ENCODE measurements around the gene CHST5. TPM values are rescaled to one million over a fixed set of nuclear protein-coding genes. Genes with fewer than 3 reads are reported as not detected.
"Not testable (repeated sequence)": the region's sequence is repeated elsewhere in the genome, so short reads cannot be mapped to it uniquely, and the experiment has no call there.

CHST5 gene
- total and polyA plus RNA-seq, 2 of the 8 experiments (the other 6 are each of a cell fraction or from before 2014, with no cell fraction given): 0.13 to 0.23 TPM

GRCh38 chr16:75545879-75546278 lies 10.0 kb upstream of the CHST5 start:
- not testable (repeated sequence) for H2BK12ac ChIP-seq (ENCODE audit: low read depth, low read length); H3K4me3 ChIP-seq (ENCODE audit: extremely low read depth in 1 of 4, insufficient read depth in 2 of 4, low read depth in 3 of 4, low read length in 4 of 4); H4K91ac ChIP-seq (replicated peaks; ENCODE audit: insufficient read length, low read length); H4K5ac ChIP-seq (ENCODE audit: insufficient read length, low read depth, low read length); H3K14ac ChIP-seq (ENCODE audit: insufficient read length); H3K36me3 ChIP-seq (ENCODE audit: control insufficient read depth in 2 of 4, insufficient read depth in 4 of 4, low read length in 3 of 4); DNase-seq (ENCODE audit: low read depth in 1 of 2, low spot score in 2 of 2); H3K23ac ChIP-seq (ENCODE audit: insufficient read length); H4K20me1 ChIP-seq (replicated peaks in 1 of 2; ENCODE audit: control insufficient read depth in 1 of 2, insufficient read depth in 2 of 2, low read length in 2 of 2); H3K23me2 ChIP-seq (ENCODE audit: low read depth, low read length); H3K79me1 ChIP-seq (ENCODE audit: low read depth, low read length); H3K4me1 ChIP-seq (replicated peaks in 1 of 4; ENCODE audit: control insufficient read depth in 3 of 4, insufficient read depth in 4 of 4, low read length in 3 of 4); H3K18ac ChIP-seq (ENCODE audit: extremely low read depth, low read length); H3K4me2 ChIP-seq (ENCODE audit: insufficient read depth in 1 of 2, low read depth in 2 of 2, low read length in 2 of 2); H2BK5ac ChIP-seq (ENCODE audit: low read depth, low read length); FAIRE-seq; H2BK20ac ChIP-seq (ENCODE audit: low read length); H3K27ac ChIP-seq (ENCODE audit: low read depth, low read length); H3K4ac ChIP-seq (replicated peaks; ENCODE audit: insufficient read length, low read depth, low read length); H3K79me2 ChIP-seq (ENCODE audit: control insufficient read depth in 1 of 2, insufficient read depth in 2 of 2, low read length in 2 of 2); H2BK120ac ChIP-seq (replicated peaks; ENCODE audit: low read depth, low read length); H3K9ac ChIP-seq (replicated peaks in 1 of 4; ENCODE audit: extremely low read depth in 1 of 4, low read depth in 3 of 4, low read length in 3 of 4); H2BK15ac ChIP-seq (ENCODE audit: low read length); H2AK5ac ChIP-seq (ENCODE audit: low read depth, low read length); H3K56ac ChIP-seq (replicated peaks; ENCODE audit: insufficient read length, low read depth, low read length); H3K27me3 ChIP-seq (replicated peaks in 1 of 4; ENCODE audit: control insufficient read depth in 3 of 4, extremely low read depth in 1 of 4, insufficient read depth in 3 of 4, low read length in 3 of 4); H4K8ac ChIP-seq (ENCODE audit: extremely low read depth, insufficient read depth, low read length); H3K9me3 ChIP-seq (ENCODE audit: insufficient read depth in 2 of 2, low read depth in 1 of 2, low read length in 1 of 2); H2AFZ ChIP-seq (ENCODE audit: low read length)
- ChIA-PET CTCF (ENCODE audit: partially characterized antibody) (interaction anchor here (1.0 to 12.7 kb wide), 4 partner anchors 25 to 81 kb away, joined by 3 to 158 read pairs (median 4); partner anchors contain the start of genes CHST6 and TMEM170A), POLR2A (ENCODE audit: partially characterized antibody) (interaction anchor here (0.6 kb wide), 1 partner anchor 458 kb away, joined by 3 read pairs; no protein-coding TSS in a partner anchor)
- no CpG with 5 or more reads among the region's 1 CpG for WGBS, 2 experiments (ENCODE audit: extremely low coverage in 1 of 2, insufficient coverage in 1 of 2, insufficient read length in 1 of 2, insufficient replicate concordance in 2 of 2, low coverage in 1 of 2, low lambda C conversion rate in 2 of 2, missing lambda C conversion rate in 1 of 2)

- H3K4me1 ChIP-seq (replicated peaks in 1 of 4; ENCODE audit: control insufficient read depth in 3 of 4, insufficient read depth in 4 of 4, low read length in 3 of 4); H2BK20ac ChIP-seq (ENCODE audit: low read length); H4K5ac ChIP-seq (ENCODE audit: insufficient read length, low read depth, low read length); H3K9ac ChIP-seq (replicated peaks in 1 of 4; ENCODE audit: extremely low read depth in 1 of 4, low read depth in 3 of 4, low read length in 3 of 4); H3K14ac ChIP-seq (ENCODE audit: insufficient read length); H3K4me2 ChIP-seq (ENCODE audit: insufficient read depth in 1 of 2, low read depth in 2 of 2, low read length in 2 of 2); H3K23ac ChIP-seq (ENCODE audit: insufficient read length); H2AFZ ChIP-seq (ENCODE audit: low read length); H3K4me3 ChIP-seq (ENCODE audit: extremely low read depth in 1 of 4, insufficient read depth in 2 of 4, low read depth in 3 of 4, low read length in 4 of 4); H4K91ac ChIP-seq (replicated peaks; ENCODE audit: insufficient read length, low read length); H4K8ac ChIP-seq (ENCODE audit: extremely low read depth, insufficient read depth, low read length); H3K79me1 ChIP-seq (ENCODE audit: low read depth, low read length); H3K9me3 ChIP-seq (ENCODE audit: insufficient read depth in 2 of 2, low read depth in 1 of 2, low read length in 1 of 2); H4K20me1 ChIP-seq (replicated peaks in 1 of 2; ENCODE audit: control insufficient read depth in 1 of 2, insufficient read depth in 2 of 2, low read length in 2 of 2); H3K23me2 ChIP-seq (ENCODE audit: low read depth, low read length); H2BK15ac ChIP-seq (ENCODE audit: low read length); FAIRE-seq; H3K18ac ChIP-seq (ENCODE audit: extremely low read depth, low read length); H2BK120ac ChIP-seq (replicated peaks; ENCODE audit: low read depth, low read length); H3K36me3 ChIP-seq (ENCODE audit: control insufficient read depth in 2 of 4, insufficient read depth in 4 of 4, low read length in 3 of 4); H3K27me3 ChIP-seq (replicated peaks in 1 of 4; ENCODE audit: control insufficient read depth in 3 of 4, extremely low read depth in 1 of 4, insufficient read depth in 3 of 4, low read length in 3 of 4); H2BK5ac ChIP-seq (ENCODE audit: low read depth, low read length); H2BK12ac ChIP-seq (ENCODE audit: low read depth, low read length); H3K79me2 ChIP-seq (ENCODE audit: control insufficient read depth in 1 of 2, insufficient read depth in 2 of 2, low read length in 2 of 2); H3K27ac ChIP-seq (ENCODE audit: low read depth, low read length); H2AK5ac ChIP-seq (ENCODE audit: low read depth, low read length); DNase-seq (ENCODE audit: low read depth in 1 of 2, low spot score in 2 of 2); H3K56ac ChIP-seq (replicated peaks; ENCODE audit: insufficient read length, low read depth, low read length); H3K4ac ChIP-seq (replicated peaks; ENCODE audit: insufficient read length, low read depth, low read length): not testable (repeated sequence)
- ChIA-PET POLR2A (ENCODE audit: partially characterized antibody) (interaction anchor here (1.0 kb wide), 1 partner anchor 10 kb away, joined by 3 read pairs; no protein-coding TSS in a partner anchor), CTCF (ENCODE audit: partially characterized antibody) (interaction anchor here (0.5 to 12.7 kb wide), 5 partner anchors 8 to 140 kb away, joined by 3 to 158 read pairs (median 3); no protein-coding TSS in a partner anchor)
- WGBS, 2 experiments (ENCODE audit: extremely low coverage in 1 of 2, insufficient coverage in 1 of 2, insufficient read length in 1 of 2, insufficient replicate concordance in 2 of 2, low coverage in 1 of 2, low lambda C conversion rate in 2 of 2, missing lambda C conversion rate in 1 of 2): 93% methylated on average over 8 of the region's 8 CpGs; no CpG with 5 or more reads in 1 of the 2 experiments
Measured at GRCh38 chr16:75542462-75542861, 6.6 kb upstream of the CHST5 start.

Data from H1 (cell line).